ENCODE results near the gene TSPAN3.

Gene TSPAN3

DNA sequence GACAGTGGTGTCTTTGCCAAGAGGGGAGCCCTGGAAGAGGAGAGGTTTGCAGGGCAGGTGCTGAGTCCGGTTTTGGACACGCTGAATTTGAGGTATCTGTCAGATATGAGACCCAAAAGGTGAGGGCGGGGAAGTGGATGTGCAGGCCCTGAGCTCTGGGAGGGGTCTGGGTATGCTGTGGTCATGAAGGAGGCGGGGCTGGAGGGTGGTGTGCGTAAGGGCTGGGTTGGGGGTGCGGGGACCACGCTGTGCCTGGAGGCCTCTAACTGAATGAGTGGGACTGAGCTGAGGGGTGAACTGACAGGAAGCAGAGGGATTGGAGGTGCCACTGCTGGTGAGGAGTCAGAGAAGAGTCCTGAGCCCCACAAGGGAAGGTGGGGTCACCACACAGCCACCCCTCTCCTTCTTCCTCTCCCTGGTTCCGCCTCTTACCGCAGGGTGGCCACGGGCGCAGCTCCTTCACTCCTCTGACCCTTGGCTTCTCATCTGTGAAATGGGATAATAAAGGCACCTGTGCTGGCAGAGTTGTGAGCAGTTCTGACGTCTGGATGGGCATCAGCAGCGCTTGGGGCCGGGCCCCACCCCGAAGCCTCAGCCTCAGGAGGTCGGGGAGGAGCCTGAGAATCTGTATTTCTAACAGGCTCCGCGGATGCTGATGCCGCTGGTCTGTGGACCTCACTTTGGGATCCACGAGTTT is 47.2 kb downstream of the TSPAN3 start:
- DNase-seq (ENCODE audit: low read depth, low spot score): no peak

DNA sequence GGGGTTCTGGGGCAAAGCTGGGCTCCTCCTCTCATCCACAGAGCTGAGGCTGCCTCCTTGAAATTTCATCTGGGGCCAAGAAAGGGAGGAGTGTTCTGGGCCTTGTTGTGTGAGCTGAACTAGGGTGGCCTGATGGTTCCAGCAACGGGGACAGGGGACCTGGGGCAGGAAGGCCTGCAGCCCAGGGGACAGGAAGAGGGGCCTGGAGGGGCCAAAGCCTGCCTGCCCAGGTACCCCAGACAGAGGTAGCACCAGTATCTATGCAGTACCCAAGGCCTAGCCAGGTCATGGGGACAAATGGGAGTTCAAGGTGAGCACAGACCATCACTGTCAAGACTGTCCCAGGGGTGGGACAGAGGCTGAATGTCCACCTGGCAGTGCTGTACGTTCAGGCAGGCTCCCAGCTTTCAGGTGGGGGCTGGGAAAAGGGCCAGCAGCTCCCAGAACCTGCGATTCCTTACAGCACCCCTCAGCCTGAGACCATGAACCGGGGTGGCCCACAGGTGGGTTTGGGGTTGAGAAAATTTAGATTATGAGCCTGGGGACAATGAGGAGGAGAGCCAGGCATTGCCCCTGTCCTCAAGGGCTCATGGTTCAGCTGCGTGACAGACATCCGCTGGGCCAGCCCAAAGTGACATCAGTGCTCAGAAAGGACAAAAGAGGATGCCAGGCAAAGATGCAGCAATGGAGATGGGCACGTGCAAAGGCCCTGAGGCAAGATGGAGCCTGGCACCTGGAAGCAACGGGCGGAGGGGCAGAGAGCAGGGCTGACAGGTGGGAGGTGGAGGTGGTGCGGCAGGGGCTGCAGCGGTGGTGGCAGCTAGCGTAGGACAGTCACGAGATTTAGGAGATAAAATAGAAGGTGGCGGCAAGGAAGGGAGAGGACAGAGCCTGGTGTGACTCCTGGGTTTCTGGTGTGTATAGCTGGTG is 48.0 kb downstream of the TSPAN3 start:
- no peak for DNase-seq (ENCODE audit: low read depth, low spot score)

DNA sequence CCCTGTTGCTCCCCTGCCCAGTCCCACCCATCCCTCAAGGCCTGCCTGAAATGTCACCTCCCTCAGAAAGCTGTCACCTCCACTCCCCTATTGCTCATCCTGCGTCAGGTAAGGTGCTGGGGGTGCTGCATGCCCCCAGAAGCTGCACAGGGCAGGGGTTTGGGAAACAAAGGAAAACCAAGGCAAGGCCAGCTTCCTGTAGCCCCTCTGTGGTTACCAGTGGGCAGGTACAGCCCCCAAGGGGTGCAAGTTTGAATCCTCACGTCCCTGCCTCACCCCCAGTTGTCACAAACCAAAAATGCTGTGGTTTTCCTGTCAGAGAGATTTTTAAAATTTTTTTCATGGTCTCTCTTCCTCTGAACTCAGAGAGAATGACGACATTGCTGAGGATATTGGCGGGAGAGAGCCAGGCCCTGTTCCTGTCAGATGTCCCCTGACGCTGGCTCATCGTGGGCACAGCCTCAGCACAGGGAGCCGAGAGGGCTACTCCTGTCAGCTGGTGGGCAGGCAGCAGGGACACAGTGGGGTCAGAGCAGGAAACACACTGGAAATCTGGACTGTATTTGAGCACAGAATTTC is 49.0 kb downstream of the TSPAN3 start:
- DNase-seq (ENCODE audit: low read depth, low spot score): peak; percentile 53

DNA sequence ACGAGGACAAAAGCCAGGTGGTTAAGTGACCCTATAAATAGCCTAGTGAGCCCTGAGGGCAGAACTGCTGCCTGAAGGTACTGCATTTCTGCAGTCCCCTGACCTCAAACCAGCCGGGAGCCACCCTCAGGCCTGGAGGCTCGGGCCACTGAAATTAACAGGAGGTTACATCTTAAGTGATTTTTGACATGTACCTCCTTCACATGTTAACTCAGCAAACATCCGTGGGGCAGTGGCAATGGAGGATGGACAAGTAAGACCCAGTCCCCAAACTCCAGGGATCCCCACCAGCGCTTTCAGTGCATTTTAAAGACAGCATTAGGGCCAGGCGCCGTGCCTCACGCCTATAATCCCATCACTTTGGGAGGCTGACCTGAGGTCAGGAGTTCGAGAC is 49.8 kb downstream of the TSPAN3 start:
- no peak for DNase-seq (ENCODE audit: low read depth, low spot score)

DNA sequence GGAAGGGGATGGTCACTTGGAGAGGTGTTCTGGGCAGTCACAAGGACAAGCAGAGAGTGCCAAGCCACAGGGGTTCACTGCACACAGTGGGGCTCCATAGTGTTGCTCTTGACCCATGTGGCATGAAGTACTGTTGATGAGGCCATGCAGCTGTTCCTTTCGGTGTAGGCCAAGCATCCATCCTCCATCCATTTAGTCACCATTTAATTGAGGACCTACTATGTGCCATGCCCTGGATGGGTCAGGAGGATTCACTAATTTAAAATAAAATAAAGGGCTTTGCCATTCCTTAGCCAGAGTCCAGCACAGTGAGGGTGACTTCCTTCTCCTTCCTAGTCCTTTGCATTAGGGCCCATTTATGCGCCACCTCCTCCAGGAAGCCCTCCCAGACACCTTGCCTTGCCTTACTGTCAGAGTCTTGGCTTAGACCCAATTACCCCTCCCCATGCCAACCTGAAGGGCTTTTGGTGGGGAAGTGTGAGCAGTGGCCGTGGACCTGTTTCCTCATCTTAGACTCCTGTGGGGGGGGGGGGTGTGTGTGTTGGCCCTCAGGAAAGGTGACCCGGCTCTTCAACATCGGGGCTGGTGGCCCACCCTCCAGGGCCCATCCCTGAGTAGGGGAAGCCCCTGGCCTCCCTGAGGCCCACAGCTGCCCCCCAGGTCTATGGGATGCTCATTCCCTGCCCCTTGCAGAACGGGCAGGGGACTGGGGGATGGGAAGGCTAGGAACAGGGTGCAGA is 50.4 kb downstream of the TSPAN3 start:
- no peak for DNase-seq (ENCODE audit: low read depth, low spot score)

DNA sequence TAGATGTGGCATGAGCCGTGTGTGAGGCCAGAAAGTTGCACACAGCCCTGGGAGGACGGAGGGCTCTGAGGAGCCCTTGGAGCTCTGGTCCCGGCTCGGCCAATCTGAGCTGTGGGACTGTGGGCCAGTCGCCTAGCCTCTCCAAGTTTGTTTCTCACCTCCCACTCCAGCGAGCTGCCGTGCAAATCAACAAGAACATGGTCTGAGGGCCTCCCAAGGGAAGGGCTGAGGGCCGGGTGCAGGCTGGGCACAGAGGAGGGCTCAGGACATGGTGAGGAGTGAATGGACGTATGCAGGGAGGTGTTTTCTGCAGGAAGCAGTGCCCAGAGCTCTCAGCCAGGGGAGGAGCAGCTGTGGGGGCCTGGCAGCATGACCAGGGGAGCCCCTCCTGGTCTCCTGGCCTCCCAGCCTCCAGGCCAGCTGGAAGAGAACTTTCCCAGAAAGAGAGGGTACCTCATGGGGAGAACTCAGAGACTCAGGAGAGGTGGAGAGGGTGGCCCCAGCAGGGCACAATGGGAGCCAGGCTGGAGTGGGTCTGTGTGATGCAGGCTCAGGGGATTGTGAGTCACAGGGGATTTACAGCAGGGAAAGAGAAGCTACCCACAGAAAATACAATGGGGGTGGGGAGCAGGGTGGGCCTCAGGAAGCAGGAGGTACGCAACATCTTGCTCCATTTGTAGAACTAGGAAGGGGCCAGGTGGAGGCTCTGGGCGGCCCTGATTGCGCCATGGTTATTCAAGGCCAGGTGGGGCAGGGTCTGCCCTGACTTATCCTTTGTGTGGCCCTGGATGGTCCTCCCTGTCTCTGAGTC is 51.2 kb downstream of the TSPAN3 start:
- peak; percentile 53 for DNase-seq (ENCODE audit: low read depth, low spot score)

DNA sequence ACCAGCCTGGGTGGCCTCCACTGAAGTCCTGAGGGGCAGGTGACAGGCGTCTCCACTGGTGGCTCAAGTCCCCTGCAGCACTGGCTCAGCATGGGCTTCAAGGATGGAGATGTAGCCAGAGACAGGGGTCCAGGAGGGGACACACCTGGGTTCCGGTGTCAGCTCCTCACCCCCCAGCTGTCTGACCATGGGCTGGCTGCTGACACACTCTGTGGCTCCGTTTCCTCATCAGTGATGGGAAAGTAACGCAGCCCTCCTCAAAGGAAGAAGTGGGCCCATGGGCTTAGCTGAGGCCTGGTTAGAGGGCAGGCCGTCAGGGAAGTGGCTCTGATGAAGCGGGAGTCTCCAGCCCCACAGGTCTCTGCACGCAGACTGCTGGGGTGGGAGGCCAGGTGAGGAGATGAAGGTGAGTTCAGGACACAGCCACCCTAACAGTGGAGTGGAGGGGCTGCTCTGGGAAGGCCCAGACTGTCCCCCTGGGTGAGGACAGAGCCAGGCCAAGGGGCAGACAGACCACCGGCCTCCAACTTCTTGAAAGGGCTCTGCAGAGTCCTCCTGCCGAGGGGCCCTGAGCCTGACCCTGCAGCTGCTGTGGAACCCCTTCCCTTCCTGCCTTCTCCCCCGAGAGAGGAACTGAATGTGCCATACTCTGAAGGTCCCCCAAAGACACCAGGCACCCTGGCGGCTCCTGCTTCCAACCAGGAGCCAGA is 52.0 kb downstream of the TSPAN3 start:
- no peak for DNase-seq (ENCODE audit: low read depth, low spot score)

DNA sequence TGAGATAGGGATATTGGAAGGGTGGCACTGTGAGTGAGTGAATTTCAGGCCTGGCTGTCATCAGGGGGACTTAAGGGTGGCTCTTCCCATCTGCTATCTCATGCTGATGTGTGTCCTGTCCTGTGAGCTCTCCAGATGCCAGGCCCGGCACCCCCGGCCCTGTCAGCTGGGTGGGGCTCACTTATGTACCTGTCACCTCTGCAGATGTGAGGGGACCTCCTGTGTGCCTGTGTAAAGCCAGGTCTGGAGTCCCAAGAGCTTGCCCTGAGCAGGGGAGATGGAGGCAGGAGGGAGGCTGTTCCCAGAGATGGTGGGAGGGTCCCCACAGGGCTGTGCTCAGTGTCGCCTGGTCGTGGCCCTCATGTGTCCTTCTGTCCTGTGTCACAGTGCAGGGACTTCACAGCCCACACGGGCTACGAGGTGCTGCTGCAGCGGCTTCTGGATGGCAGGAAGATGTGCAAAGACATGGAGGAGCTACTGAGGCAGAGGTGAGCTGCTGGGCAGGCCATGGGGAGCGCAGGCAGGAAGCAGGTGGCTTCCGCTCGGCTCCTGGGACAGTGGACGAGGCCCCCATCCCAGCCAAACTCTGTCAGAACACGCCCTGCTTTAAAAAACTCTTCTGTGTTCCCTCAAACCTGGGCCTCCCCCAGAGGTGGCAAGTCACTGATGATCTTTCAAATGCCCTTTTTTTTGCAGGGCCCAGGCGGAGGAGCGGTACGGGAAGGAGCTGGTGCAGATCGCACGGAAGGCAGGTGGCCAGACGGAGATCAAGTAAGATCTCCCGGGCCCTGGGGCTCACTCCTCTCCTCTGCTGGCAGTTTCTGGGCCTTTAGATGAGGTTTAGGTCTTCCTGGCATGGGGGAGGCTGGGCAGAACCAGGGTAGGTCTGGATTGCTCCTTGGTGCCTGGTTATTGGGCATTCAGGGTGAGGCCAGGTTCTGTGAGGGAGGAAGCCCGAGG is 52.9 kb downstream of the TSPAN3 start:
- DNase-seq (ENCODE audit: low read depth, low spot score): no peak

DNA sequence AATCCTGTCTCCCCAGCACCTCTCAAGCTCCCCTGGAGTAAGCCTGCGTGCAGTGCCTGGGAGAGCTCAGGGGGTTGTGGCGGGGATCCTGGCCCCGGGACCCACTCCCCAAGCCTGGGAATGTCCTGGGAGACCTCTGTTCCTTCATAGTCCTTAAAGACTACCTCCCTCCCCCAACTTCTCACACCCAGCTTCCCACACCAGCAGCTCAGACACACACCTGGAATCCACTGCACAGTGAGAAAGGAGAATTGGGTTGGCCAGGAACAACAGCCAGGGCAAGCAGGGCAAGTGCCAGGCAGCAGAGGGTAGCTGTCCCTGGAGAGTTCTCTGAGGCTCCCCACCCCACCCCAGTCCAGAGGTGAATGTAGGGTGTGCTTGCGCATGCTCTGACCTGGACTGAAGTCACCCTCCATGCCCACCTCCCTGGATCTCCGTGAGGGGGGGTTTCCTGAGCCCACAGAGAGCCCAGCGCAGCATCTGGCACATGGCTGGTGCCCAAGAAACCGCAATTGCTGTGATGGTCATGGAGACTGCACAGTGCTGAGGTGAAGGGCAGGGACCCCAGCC is 53.7 kb downstream of the TSPAN3 start:
- no peak for DNase-seq (ENCODE audit: low read depth, low spot score)

DNA sequence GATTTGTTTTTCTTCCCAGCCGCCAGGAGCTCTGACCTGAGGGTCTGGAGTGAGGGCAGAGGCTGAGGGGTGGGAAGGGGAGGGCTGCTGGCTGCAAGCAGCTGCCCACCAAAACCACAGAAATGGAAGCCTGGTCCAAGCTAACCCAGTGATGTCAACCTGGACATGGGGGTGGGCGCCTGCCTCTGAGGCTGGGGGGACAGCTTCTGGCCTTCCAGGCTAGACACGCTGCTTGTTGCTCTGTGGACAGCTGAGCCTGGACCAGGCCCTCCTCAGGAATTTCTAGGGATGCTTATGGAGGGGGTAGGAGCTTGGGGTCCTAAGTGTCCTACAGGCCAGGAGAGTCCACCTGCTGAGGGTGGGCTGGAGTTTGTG is 54.6 kb downstream of the TSPAN3 start:
- no peak for DNase-seq (ENCODE audit: low read depth, low spot score)

DNA sequence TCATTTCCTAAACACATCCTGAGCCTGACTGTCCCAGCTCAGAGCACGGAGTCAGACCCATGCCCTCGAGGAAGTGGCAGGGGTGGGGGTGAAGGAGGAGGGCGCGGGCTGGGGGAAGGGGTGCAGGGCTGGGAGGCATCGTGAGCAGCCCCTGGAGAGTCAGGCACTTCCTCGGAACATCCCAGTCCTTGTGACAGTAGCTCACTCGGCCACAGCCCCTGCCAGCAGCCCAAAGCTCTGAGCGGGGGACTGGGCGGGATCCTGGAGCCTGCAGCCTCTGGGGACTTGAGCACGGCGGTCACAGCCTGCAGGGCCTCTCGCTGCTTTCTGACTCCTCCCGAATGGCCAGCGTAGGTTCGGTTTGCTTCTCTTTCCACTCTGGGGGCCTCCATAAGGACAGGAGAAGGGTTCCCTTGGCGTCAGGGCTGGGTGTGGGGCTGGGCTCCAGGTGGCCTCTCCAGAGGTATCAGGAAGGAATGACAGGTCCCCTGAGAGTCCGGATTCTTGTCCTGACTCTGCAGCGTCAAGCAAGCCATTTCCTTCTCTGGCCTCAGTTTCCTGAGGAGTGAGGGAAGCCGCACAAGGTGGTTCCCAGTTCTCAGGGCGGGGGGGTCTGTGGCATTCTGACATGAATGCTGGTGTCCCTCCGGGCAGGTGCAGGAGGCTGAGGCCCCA is 55.1 kb downstream of the TSPAN3 start:
- DNase-seq (ENCODE audit: low read depth, low spot score): no peak

DNA sequence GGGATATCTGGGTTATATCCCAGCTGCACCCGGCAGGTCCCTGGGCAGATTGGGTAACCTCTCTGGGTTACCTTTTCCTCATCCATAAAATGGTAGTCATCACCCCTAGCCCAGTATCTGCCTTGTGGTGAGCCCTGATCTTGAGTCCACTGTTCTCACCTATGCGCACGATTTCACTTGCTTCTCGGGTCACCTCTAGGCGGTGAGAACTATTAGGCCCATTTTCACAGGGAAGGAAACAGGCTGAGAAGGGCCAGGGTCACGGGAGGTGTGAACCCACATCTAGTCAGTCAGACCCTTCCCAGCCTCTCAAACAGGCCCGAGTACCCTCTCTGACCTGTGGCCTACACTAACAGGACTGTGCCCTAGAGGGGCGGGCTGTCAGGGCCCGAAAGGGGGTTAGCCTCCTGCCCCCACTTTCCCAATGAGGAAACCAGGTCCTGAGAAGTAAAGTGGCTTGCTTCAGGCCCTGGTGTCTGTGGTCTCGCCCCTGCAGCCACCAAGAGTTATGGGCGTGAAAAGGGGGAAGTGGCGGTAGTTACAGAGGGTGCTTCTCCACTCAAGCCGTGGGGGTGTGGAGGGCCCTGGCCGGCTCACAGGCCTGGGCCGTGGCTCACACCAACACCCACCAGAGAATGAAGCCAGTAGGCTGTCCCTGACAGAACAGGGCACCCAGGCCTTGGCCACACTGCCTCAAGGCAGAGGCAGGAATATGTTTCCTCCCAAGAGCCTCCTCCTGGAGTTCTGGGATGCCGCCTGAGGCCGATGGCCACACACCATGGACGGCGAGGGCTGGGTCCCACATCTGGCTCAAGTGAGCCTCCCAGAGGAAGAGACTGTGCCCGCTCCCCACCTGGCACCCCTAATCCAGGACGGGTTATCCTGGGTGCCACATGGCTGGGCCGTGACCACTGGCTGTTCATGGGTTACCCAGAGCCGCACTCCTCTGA is 56.5 kb downstream of the TSPAN3 start:
- DNase-seq (ENCODE audit: low read depth, low spot score): no peak

DNA sequence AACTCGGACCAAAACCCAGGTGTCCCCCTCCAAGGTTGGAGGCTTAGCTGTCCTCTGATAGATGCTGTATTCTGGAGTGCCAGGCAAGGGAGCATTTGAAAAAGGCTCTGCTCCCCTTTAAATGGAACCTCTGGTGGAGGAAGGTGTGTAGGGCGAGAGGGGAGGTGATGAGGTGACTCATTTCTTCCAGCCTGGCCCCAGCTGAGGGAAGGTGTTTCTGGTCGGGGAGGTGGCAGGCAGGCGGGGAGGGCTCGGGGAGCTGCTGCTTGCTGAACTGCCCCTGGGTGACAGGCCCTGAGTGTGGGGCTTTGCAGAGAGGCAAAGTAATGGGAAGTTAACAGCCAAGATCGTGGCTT is 57.2 kb downstream of the TSPAN3 start:
- no peak for DNase-seq (ENCODE audit: low read depth, low spot score)

DNA sequence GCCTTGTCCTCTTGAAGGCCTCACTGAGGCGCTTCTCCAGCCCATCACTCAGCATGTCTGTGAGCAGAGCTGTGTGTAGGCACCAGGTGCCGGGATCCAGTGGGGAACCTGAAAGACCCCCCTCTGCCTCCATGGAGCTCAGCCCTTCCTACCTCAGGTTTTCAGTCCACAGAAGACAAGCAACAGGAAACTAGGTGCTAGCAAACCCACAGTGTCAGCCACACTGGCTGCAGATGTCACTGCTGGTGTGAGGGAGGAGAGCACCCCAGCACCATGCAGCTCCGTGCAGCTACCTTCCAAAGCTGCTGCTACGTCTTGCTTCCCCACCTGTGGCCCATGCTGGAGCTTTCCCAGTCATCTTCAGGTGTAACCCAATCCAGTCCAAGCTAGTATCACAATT is 58.0 kb downstream of the TSPAN3 start:
- DNase-seq (ENCODE audit: low read depth, low spot score): no peak

DNA sequence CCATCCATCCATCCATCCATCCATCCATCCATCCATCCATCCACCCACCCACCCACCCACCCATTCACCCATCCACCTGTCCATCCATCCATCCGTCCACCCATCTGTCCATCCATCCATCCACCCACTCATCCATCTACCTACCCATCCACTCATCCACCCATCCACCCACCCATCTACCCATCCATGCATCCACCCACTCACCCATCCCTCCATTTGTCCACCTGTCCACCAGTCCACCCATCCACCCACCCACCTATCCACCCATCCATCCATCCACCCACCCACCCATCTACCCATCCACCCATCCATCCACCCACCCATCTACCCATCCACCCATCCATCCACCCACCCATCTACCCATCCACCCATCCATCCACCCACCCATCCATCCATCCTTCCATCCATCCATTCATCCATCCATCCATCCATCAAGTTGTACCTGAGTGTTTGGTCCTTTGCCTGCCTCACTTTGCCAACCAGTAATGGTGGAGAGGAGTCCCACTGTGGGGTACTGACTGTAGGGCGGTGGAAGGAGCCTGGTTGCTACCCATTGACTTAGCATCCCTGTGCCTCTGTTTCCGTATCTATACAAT is 58.7 kb downstream of the TSPAN3 start:
- no peak for DNase-seq (ENCODE audit: low read depth, low spot score)

DNA sequence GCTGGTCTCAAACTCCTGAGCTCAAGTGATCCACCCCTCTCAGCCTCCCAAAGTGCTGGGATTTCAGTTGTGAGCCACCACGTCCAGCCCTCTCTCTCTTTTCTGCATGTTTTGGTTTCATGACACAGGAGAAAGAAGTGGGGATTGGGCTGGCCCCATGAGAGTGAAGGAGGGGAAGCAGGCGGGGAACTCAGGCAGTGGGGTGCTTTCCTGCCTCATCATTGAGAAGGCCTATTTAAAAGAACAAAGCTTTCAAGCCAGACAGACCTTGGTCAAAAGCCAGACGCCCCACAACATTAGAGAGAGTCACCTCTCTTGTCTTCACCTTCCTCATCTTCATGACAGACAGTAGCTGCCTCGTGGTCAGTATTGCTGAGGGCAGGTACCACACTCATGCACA is 60.1 kb downstream of the TSPAN3 start:
- DNase-seq (ENCODE audit: low read depth, low spot score): no peak

DNA sequence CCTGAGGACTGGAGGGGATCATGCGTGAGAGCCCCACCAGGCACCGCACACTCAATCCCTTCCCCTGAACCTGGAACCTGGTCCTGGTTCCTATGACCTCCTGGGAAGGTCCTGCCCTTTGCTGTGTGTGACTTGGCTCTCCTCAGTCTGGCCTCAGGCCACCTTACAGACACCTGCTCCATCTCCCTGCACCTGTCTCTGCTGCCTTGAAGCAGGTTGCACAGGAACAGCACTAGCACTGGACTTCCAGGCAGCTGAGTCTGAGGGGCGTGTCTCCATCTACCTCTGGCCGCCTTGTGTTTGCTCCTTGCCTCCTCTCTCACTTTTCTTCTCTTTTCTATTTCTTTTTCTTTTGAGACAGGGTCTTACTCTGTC is 60.6 kb downstream of the TSPAN3 start:
- DNase-seq (ENCODE audit: low read depth, low spot score): no peak
